Body of pancreas (tissue), 4 donors: ENCODE results near the gene SLC35A3.

Source experiments
- CTCF ChIP-seq, 7 experiments: fragments of 450-650 bp in 4 of 7; fragments of 200-600 bp in 3 of 7; sonication (generic) in 3 of 7; IDR thresholded peaks; one replicate each; pipeline ENCODE4 v1.5.1; 2016 to 2019; ENCODE audit warnings: antibody characterized with exemption in 7 of 7
- POLR2A ChIP-seq, 3 donors: fragments of 450-650 bp; IDR thresholded peaks; one replicate each; pipeline ENCODE4 v1.6.1; 2016; ENCODE audit warnings: antibody characterized with exemption in 3 of 3, mild to moderate bottlenecking in 2 of 3

DNA sequence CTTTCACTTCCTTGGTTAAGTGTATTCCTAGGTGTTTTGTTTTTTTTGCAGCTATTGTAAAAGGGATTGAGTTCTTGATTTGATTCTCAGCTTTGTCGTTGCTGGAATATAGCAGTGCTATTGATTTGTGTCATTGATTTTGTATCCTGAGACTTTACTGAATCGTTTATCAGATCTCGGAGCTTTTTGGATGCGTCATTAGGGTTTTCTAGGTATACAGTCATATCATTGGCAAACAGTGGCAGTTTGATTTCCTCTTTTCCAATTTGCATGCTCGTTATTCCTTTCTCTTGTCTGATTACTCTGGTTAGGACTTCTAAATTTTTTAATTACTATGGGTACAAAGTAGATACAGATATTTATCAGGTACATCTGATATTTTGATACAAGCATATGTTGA lies 75.4 kb downstream of the SLC35A3 start:
- TF ChIP-seq CTCF (IDR thresholded peaks at IDR 0.05) (no peak), POLR2A (IDR thresholded peaks at IDR 0.05) (no peak)
